ENCODE data around the gene ZNF830. TPM values are rescaled to one million over a fixed set of nuclear protein-coding genes. Genes with fewer than 3 reads are reported as not detected.

Gene ZNF830, protein sequence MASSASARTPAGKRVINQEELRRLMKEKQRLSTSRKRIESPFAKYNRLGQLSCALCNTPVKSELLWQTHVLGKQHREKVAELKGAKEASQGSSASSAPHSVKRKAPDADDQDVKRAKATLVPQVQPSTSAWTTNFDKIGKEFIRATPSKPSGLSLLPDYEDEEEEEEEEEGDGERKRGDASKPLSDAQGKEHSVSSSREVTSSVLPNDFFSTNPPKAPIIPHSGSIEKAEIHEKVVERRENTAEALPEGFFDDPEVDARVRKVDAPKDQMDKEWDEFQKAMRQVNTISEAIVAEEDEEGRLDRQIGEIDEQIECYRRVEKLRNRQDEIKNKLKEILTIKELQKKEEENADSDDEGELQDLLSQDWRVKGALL
- total RNA-seq (2014; rRNA removed; shearing (Covaris generic)): 25.0 and 41.9 TPM in 2 replicates
- 23.0 and 25.5 TPM in 2 replicates for total RNA-seq (2022)
- Bru-seq, nascent RNA: percentile 95 among the genes with signal in this experiment
- percentile 88 among the genes with signal in this experiment for BruChase-seq, experiment 1, labeled RNA remaining after a 6-hour chase
- percentile 96 among the genes with signal in this experiment for BruChase-seq, experiment 2, labeled RNA remaining after a 2-hour chase
- long read RNA-seq, transcript ZNF830-201 (1 exons, 2,246 nt): major isoform, 30 of 33 reads
- long read RNA-seq, partial matches to known transcripts: 0 of 33 reads
- long read RNA-seq, other reads (novel, unspliced or antisense): 1 of 33 reads

DNA sequence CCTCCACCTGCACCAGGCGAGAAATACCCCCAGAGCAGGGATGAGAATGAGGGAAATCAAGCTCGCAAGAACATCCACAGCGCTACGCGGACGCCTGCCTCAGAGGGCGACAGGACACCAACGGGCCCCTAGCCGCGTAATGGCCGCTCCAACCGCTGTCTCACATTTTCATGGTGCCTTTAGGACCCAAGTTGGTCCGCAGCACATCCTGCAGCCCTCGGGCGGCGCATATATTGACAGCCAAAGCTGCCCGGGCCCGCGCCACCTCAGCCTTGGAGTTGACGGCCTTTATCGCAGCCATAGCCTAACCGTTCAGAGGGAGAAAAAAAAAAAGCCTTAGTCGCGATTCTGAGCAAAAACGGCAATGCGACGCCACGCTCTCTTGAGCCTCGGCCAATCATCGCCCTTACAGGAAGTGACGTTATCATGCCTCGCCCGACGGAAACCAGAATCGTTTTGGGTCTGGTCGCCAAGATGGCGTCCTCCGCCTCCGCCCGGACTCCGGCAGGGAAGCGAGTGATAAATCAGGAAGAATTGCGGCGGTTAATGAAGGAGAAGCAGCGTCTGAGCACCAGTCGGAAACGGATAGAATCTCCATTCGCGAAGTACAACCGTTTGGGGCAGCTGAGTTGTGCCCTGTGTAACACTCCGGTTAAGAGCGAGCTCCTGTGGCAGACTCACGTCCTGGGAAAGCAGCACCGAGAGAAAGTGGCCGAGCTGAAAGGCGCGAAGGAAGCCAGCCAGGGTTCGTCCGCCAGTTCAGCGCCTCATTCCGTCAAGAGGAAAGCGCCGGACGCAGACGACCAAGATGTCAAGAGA, at the start of gene ZNF830, which contains the start of gene CCT6B:
ZNF830 (plus strand) TSS at position 448 of the 819 bp plus-strand sequence; CDS start at position 475, 27 bp downstream.
CCT6B (minus strand) TSS at position 368 of the 819 bp plus-strand sequence; CDS start at position 301, 67 bp downstream.
- Histone ChIP-seq H3K9me2 (ENCODE audit: insufficient read depth, low read length) (no peaks in the 10 kb centered on the region), H4K20me1 (ENCODE audit: insufficient read depth, low read length) (no peaks in the 10 kb centered on the region), H3K4me3 (ENCODE audit: low read depth, low read length, poor library complexity, severe bottlenecking) (peak within 1 kb of the TSS; percentile 80), H3K27ac (ENCODE audit: low read depth, low read length, poor library complexity, severe bottlenecking) (peak within 1 kb of the TSS; percentile 60), H3K4me1 (ENCODE audit: insufficient read depth, low read length, poor library complexity, severe bottlenecking) (peaks cover 20% of the 10 kb centered on the region), H3K36me3 (ENCODE audit: insufficient read depth, low read length) (peaks cover 33% of the 10 kb centered on the region), H3K4me2 (ENCODE audit: low read length) (peak within 1 kb of the TSS; percentile 97), H3K9me3 (ENCODE audit: low read length) (no peaks in the 10 kb centered on the region), H2AFZ (ENCODE audit: low read length) (peak within 1 kb of the TSS; percentile 83), H3K79me2 (ENCODE audit: insufficient read depth, low read depth, low read length) (peaks cover 24% of the 10 kb centered on the region)
- TF ChIP-seq EZH2phosphoT487 (IDR thresholded peaks at IDR 0.05; ENCODE audit: borderline replicate concordance, low read depth, low read length): no peak
- TF ChIP-seq, protein P1, sequence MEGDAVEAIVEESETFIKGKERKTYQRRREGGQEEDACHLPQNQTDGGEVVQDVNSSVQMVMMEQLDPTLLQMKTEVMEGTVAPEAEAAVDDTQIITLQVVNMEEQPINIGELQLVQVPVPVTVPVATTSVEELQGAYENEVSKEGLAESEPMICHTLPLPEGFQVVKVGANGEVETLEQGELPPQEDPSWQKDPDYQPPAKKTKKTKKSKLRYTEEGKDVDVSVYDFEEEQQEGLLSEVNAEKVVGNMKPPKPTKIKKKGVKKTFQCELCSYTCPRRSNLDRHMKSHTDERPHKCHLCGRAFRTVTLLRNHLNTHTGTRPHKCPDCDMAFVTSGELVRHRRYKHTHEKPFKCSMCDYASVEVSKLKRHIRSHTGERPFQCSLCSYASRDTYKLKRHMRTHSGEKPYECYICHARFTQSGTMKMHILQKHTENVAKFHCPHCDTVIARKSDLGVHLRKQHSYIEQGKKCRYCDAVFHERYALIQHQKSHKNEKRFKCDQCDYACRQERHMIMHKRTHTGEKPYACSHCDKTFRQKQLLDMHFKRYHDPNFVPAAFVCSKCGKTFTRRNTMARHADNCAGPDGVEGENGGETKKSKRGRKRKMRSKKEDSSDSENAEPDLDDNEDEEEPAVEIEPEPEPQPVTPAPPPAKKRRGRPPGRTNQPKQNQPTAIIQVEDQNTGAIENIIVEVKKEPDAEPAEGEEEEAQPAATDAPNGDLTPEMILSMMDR (conservative IDR thresholded peaks at IDR 0.05; ENCODE audit: low read length): no peak
- peak; percentile 94 for DNase-seq (ENCODE audit: low spot score)
- POLR2A ChIA-PET: interaction anchor here (1.8 kb wide), 1 partner anchor 13 kb away, joined by 7 read pairs; no protein-coding TSS in a partner anchor
- no TSS peak for BruUV-seq (replicated peaks)
- CTCF ChIA-PET (ENCODE audit: unreplicated experiment): interaction anchor here (1.0 kb wide), 1 partner anchor 21 kb away, joined by 3 read pairs; no protein-coding TSS in a partner anchor
- intact Hi-C loops (cut with micrococcal nuclease; ENCODE audit: unreplicated experiment): loop anchor here (1.0 kb wide), 1 partner anchor 20 kb away; no protein-coding TSS in a partner anchor

DNA sequence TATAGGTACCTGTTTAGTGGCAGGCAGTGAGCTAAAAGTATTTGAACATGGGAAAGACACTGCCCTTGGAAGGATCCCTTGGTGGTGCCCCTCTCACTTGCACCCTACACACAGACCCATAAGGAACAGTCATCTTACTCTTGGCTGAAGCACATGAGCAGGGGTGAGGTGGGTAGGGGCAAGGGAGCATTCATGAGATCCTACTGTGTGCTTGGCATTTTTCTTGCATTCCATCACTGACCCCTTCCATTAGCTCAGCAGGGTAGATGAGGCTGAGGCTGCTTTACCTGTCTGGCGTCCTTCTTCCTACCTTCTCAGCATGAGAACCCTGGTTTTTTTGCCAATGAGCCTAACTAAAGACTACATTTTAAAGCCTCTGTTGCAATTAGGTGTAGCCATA, 48.3 kb upstream of the ZNF830 start:
- TF ChIP-seq, protein P1 (conservative IDR thresholded peaks at IDR 0.05; ENCODE audit: low read length): no peak
- DNase-seq (ENCODE audit: low spot score): no peak
- CTCF ChIA-PET (ENCODE audit: unreplicated experiment): no interaction called here
- no peaks in the 10 kb centered on the region for H3K79me2 ChIP-seq (ENCODE audit: insufficient read depth, low read depth, low read length)
- H3K36me3 ChIP-seq (ENCODE audit: insufficient read depth, low read length): no peaks in the 10 kb centered on the region
- peak overlapping the region; percentile 2 for H3K27ac ChIP-seq (ENCODE audit: low read depth, low read length, poor library complexity, severe bottlenecking)
- H3K4me2 ChIP-seq (ENCODE audit: low read length): no peak overlapping the region
- intact Hi-C loops (cut with micrococcal nuclease; ENCODE audit: unreplicated experiment): no loop called here
- POLR2A ChIA-PET: no interaction called here
- H3K4me3 ChIP-seq (ENCODE audit: low read depth, low read length, poor library complexity, severe bottlenecking): no peak overlapping the region
- no peak overlapping the region for H2AFZ ChIP-seq (ENCODE audit: low read length)
- peaks cover 10% of the 10 kb centered on the region for H3K4me1 ChIP-seq (ENCODE audit: insufficient read depth, low read length, poor library complexity, severe bottlenecking)
- no TSS peak for BruUV-seq (replicated peaks)
- no peaks in the 10 kb centered on the region for H3K9me3 ChIP-seq (ENCODE audit: low read length)
- H4K20me1 ChIP-seq (ENCODE audit: insufficient read depth, low read length): no peaks in the 10 kb centered on the region
- no peaks in the 10 kb centered on the region for H3K9me2 ChIP-seq (ENCODE audit: insufficient read depth, low read length)

All from OCI-LY7 (cell line).